ENCODE results near the gene PDE3B.

The PDE3B gene

GRCh38 chr11:14750911-14751310, 107.3 kb downstream of the PDE3B start:
- H3K4ac ChIP-seq (ENCODE audit: low read depth, low read length): no peak overlapping the region
- H4K8ac ChIP-seq (ENCODE audit: low read depth, low read length): no peak overlapping the region
- no peak overlapping the region for H2BK5ac ChIP-seq (ENCODE audit: low read depth, low read length, poor library complexity)
- H3K9me3 ChIP-seq (ENCODE audit: insufficient read depth, low read depth, low read length): no peaks in the 10 kb centered on the region
- H3K79me1 ChIP-seq (ENCODE audit: low read length): no peaks in the 10 kb centered on the region
- no CpG with 5 or more reads among the region's 1 CpG for WGBS (ENCODE audit: extremely low coverage, insufficient coverage, insufficient read length)
- H3K36me3 ChIP-seq (ENCODE audit: control insufficient read depth in 1 of 2, insufficient read depth in 2 of 2, low read length in 2 of 2): no peaks in the 10 kb centered on the region
- no peaks in the 10 kb centered on the region for H3K79me2 ChIP-seq (ENCODE audit: control insufficient read depth, insufficient read depth, low read length, poor library complexity)
- no peaks in the 10 kb centered on the region for H3K27me3 ChIP-seq (ENCODE audit: insufficient read depth, low read length)
- no peak for DNase-seq
- H3K18ac ChIP-seq (ENCODE audit: low read length): no peak overlapping the region
- H3K4me3 ChIP-seq (ENCODE audit: low read depth, low read length): no peak overlapping the region
- H2AK5ac ChIP-seq (ENCODE audit: low read length): no peak overlapping the region
- H2BK12ac ChIP-seq (ENCODE audit: low read length): no peak overlapping the region
- H3K4me1 ChIP-seq (ENCODE audit: control insufficient read depth in 1 of 2, insufficient read depth in 2 of 2, low read length in 2 of 2): no peaks in the 10 kb centered on the region
- no peak overlapping the region for H3K9ac ChIP-seq (ENCODE audit: low read length)
- no peak overlapping the region for H4K12ac ChIP-seq (ENCODE audit: low read depth, low read length)
- H3K14ac ChIP-seq (ENCODE audit: low read length): no peak overlapping the region
- H4K91ac ChIP-seq (ENCODE audit: low read depth, low read length): no peak overlapping the region
- no peak overlapping the region for H3K23ac ChIP-seq (ENCODE audit: low read length)
- no peak overlapping the region for H2AFZ ChIP-seq (ENCODE audit: insufficient read depth, low read length, poor library complexity)
- no peak overlapping the region for H3K27ac ChIP-seq (ENCODE audit: low read depth, low read length)
- no peak overlapping the region for H3K4me2 ChIP-seq (ENCODE audit: low read length)
- H2BK120ac ChIP-seq (ENCODE audit: insufficient read depth, low read length, poor library complexity): no peak overlapping the region

- Histone ChIP-seq H3K4ac (ENCODE audit: low read depth, low read length) (no peak overlapping the region), H4K12ac (ENCODE audit: low read depth, low read length) (no peak overlapping the region), H2AK5ac (ENCODE audit: low read length) (no peak overlapping the region)
Measured at GRCh38 chr11:14751975-14752407, 108.4 kb downstream of the PDE3B start.

GRCh38 chr11:14755140-14755539, 111.5 kb downstream of the PDE3B start:
- H3K79me2 ChIP-seq (ENCODE audit: control insufficient read depth, insufficient read depth, low read length, poor library complexity): no peaks in the 10 kb centered on the region
- no peak overlapping the region for H2AK5ac ChIP-seq (ENCODE audit: low read length)
- no peak overlapping the region for H2BK12ac ChIP-seq (ENCODE audit: low read length)
- no peak overlapping the region for H4K91ac ChIP-seq (ENCODE audit: low read depth, low read length)
- no peak overlapping the region for H2BK120ac ChIP-seq (ENCODE audit: insufficient read depth, low read length, poor library complexity)
- no peak overlapping the region for H3K4me3 ChIP-seq (ENCODE audit: low read depth, low read length)
- H3K23ac ChIP-seq (ENCODE audit: low read length): no peak overlapping the region
- H3K27me3 ChIP-seq (ENCODE audit: insufficient read depth, low read length): no peaks in the 10 kb centered on the region
- H3K79me1 ChIP-seq (ENCODE audit: low read length): no peaks in the 10 kb centered on the region
- no peak overlapping the region for H3K27ac ChIP-seq (ENCODE audit: low read depth, low read length)
- no peak overlapping the region for H3K18ac ChIP-seq (ENCODE audit: low read length)
- no peaks in the 10 kb centered on the region for H3K36me3 ChIP-seq (ENCODE audit: control insufficient read depth in 1 of 2, insufficient read depth in 2 of 2, low read length in 2 of 2)
- no peak for DNase-seq
- H2AFZ ChIP-seq (ENCODE audit: insufficient read depth, low read length, poor library complexity): no peak overlapping the region
- H4K8ac ChIP-seq (ENCODE audit: low read depth, low read length): no peak overlapping the region
- H3K4me1 ChIP-seq (ENCODE audit: control insufficient read depth in 1 of 2, insufficient read depth in 2 of 2, low read length in 2 of 2): no peaks in the 10 kb centered on the region
- H3K4me2 ChIP-seq (ENCODE audit: low read length): no peak overlapping the region
- H3K9me3 ChIP-seq (ENCODE audit: insufficient read depth, low read depth, low read length): no peaks in the 10 kb centered on the region
- H3K9ac ChIP-seq (ENCODE audit: low read length): no peak overlapping the region
- no CpG with 5 or more reads among the region's 3 CpGs for WGBS (ENCODE audit: extremely low coverage, insufficient coverage, insufficient read length)
- no peak overlapping the region for H3K14ac ChIP-seq (ENCODE audit: low read length)
- no peak overlapping the region for H2BK5ac ChIP-seq (ENCODE audit: low read depth, low read length, poor library complexity)
- no peak overlapping the region for H4K12ac ChIP-seq (ENCODE audit: low read depth, low read length)
- H3K4ac ChIP-seq (ENCODE audit: low read depth, low read length): no peak overlapping the region

More at GRCh38 chr11:14751975-14752407, 108.4 kb downstream of the PDE3B start:
- Histone ChIP-seq H4K91ac (ENCODE audit: low read depth, low read length) (no peak overlapping the region), H2BK12ac (ENCODE audit: low read length) (no peak overlapping the region), H4K8ac (ENCODE audit: low read depth, low read length) (no peak overlapping the region), H3K9ac (ENCODE audit: low read length) (no peak overlapping the region), H3K27ac (ENCODE audit: low read depth, low read length) (no peak overlapping the region), H3K79me1 (ENCODE audit: low read length) (no peaks in the 10 kb centered on the region), H3K79me2 (ENCODE audit: control insufficient read depth, insufficient read depth, low read length, poor library complexity) (no peaks in the 10 kb centered on the region), H3K23ac (ENCODE audit: low read length) (no peak overlapping the region), H3K4me2 (ENCODE audit: low read length) (no peak overlapping the region), H3K9me3 (ENCODE audit: insufficient read depth, low read depth, low read length) (no peaks in the 10 kb centered on the region), H2BK5ac (ENCODE audit: low read depth, low read length, poor library complexity) (no peak overlapping the region), H3K36me3 (ENCODE audit: control insufficient read depth in 1 of 2, insufficient read depth in 2 of 2, low read length in 2 of 2) (no peaks in the 10 kb centered on the region), H3K4me1 (ENCODE audit: control insufficient read depth in 1 of 2, insufficient read depth in 2 of 2, low read length in 2 of 2) (no peaks in the 10 kb centered on the region), H3K18ac (ENCODE audit: low read length) (no peak overlapping the region), H3K27me3 (ENCODE audit: insufficient read depth, low read length) (no peaks in the 10 kb centered on the region), H2AFZ (ENCODE audit: insufficient read depth, low read length, poor library complexity) (no peak overlapping the region), H2BK120ac (ENCODE audit: insufficient read depth, low read length, poor library complexity) (no peak overlapping the region), H3K4me3 (ENCODE audit: low read depth, low read length) (no peak overlapping the region), H3K14ac (ENCODE audit: low read length) (no peak overlapping the region)
- DNase-seq: no peak

- H2BK120ac ChIP-seq (ENCODE audit: insufficient read depth, low read length, poor library complexity): no peak overlapping the region
- no peak overlapping the region for H2AFZ ChIP-seq (ENCODE audit: insufficient read depth, low read length, poor library complexity)
- H3K9ac ChIP-seq (ENCODE audit: low read length): no peak overlapping the region
- H2BK5ac ChIP-seq (ENCODE audit: low read depth, low read length, poor library complexity): no peak overlapping the region
- no peak overlapping the region for H3K14ac ChIP-seq (ENCODE audit: low read length)
- no peaks in the 10 kb centered on the region for H3K79me2 ChIP-seq (ENCODE audit: control insufficient read depth, insufficient read depth, low read length, poor library complexity)
- no peak overlapping the region for H2AK5ac ChIP-seq (ENCODE audit: low read length)
- no peaks in the 10 kb centered on the region for H3K4me1 ChIP-seq (ENCODE audit: control insufficient read depth in 1 of 2, insufficient read depth in 2 of 2, low read length in 2 of 2)
- no peak for DNase-seq
- H2BK12ac ChIP-seq (ENCODE audit: low read length): no peak overlapping the region
- no peak overlapping the region for H4K91ac ChIP-seq (ENCODE audit: low read depth, low read length)
- H3K27ac ChIP-seq (ENCODE audit: low read depth, low read length): no peak overlapping the region
- no peaks in the 10 kb centered on the region for H3K9me3 ChIP-seq (ENCODE audit: insufficient read depth, low read depth, low read length)
- H3K27me3 ChIP-seq (ENCODE audit: insufficient read depth, low read length): no peaks in the 10 kb centered on the region
- no peak overlapping the region for H3K4me3 ChIP-seq (ENCODE audit: low read depth, low read length)
- H3K23ac ChIP-seq (ENCODE audit: low read length): no peak overlapping the region
- WGBS (ENCODE audit: extremely low coverage, insufficient coverage, insufficient read length): no CpG with 5 or more reads among the region's 4 CpGs
- H3K36me3 ChIP-seq (ENCODE audit: control insufficient read depth in 1 of 2, insufficient read depth in 2 of 2, low read length in 2 of 2): no peaks in the 10 kb centered on the region
- H3K4me2 ChIP-seq (ENCODE audit: low read length): no peak overlapping the region
- H4K8ac ChIP-seq (ENCODE audit: low read depth, low read length): no peak overlapping the region
- no peak overlapping the region for H4K12ac ChIP-seq (ENCODE audit: low read depth, low read length)
- H3K4ac ChIP-seq (ENCODE audit: low read depth, low read length): no peak overlapping the region
- H3K79me1 ChIP-seq (ENCODE audit: low read length): no peaks in the 10 kb centered on the region
- no peak overlapping the region for H3K18ac ChIP-seq (ENCODE audit: low read length)
Measured at GRCh38 chr11:14756349-14756748, 112.7 kb downstream of the PDE3B start.

Measured in trophoblast cell (in vitro differentiated cells and primary cell).